ENCODE results near the gene COL11A2. TPM values are rescaled to one million over a fixed set of nuclear protein-coding genes. Genes with fewer than 3 reads are reported as not detected.

The COL11A2 gene
- total and polyA plus RNA-seq, 5 donors from 2014 or later = 0.34 to 0.89 (median 0.43) TPM; not detected in 2

- Histone ChIP-seq H3K27me3 (ENCODE audit: control insufficient read depth, insufficient read depth, low read length) (peaks cover 45% of the 10 kb centered on the region), H3K27ac (ENCODE audit: insufficient read depth, low read length, poor library complexity, severe bottlenecking) (no peak overlapping the region), H3K9me3 (ENCODE audit: control insufficient read depth in 2 of 2, low read length in 2 of 2) (no peaks in the 10 kb centered on the region), H3K4me1 (ENCODE audit: control insufficient read depth, insufficient read depth, low read length, poor library complexity, severe bottlenecking) (peaks cover 3% of the 10 kb centered on the region), H3K36me3 (ENCODE audit: control insufficient read depth, insufficient read depth, low read length) (no peaks in the 10 kb centered on the region), H3K4me3 (ENCODE audit: low read depth, low read length) (no peak overlapping the region)
- Mint-ChIP-seq H3K9me3 (no peaks in the 10 kb centered on the region), H3K36me3 (no peaks in the 10 kb centered on the region), H3K4me3 (no peak overlapping the region), H3K27ac (peak overlapping the region in 1 of 3 donors; percentile 18), H3K27me3 (peaks cover 74% of the 10 kb centered on the region), H3K4me1 (peaks cover 0 to 15% (median 6%) of the 10 kb centered on the region in 4 donors)
- ATAC-seq (ENCODE audit: low read depth in 2 of 2) (no peak), DNase-seq (no peak)
These were observed 77.9 kb downstream of the COL11A2 start for GRCh38 chr6:33114406-33114805.

GRCh38 chr6:33113755-33114154, 78.5 kb downstream of the COL11A2 start:
- H3K9me3 Mint-ChIP-seq = no peaks in the 10 kb centered on the region
- H3K27me3 Mint-ChIP-seq = peaks cover 73% of the 10 kb centered on the region
- no peak for ATAC-seq (ENCODE audit: low read depth in 2 of 2)
- H3K27ac ChIP-seq (ENCODE audit: insufficient read depth, low read length, poor library complexity, severe bottlenecking) = no peak overlapping the region
- H3K9me3 ChIP-seq (ENCODE audit: control insufficient read depth in 2 of 2, low read length in 2 of 2) = no peaks in the 10 kb centered on the region
- H3K27me3 ChIP-seq (ENCODE audit: control insufficient read depth, insufficient read depth, low read length) = peaks cover 47% of the 10 kb centered on the region
- no peaks in the 10 kb centered on the region for H3K36me3 ChIP-seq (ENCODE audit: control insufficient read depth, insufficient read depth, low read length)
- peak overlapping the region in 1 of 3 donors; percentile 83 for H3K27ac Mint-ChIP-seq
- DNase-seq = no peak
- peaks cover 3% of the 10 kb centered on the region for H3K4me1 ChIP-seq (ENCODE audit: control insufficient read depth, insufficient read depth, low read length, poor library complexity, severe bottlenecking)
- no peak overlapping the region for H3K4me3 Mint-ChIP-seq
- no peak overlapping the region for H3K4me3 ChIP-seq (ENCODE audit: low read depth, low read length)
- no peaks in the 10 kb centered on the region for H3K36me3 Mint-ChIP-seq
- peaks cover 0 to 15% (median 6%) of the 10 kb centered on the region in 4 donors for H3K4me1 Mint-ChIP-seq

Other genes starting within 250 kb of the COL11A2 start
- gene HLA-DMA, start 239.4 kb downstream of the COL11A2 start, total RNA-seq = 53.1 TPM
- 10 to 100 TPM; 32.3 to 89.3 (median 70.1) TPM for gene HLA-DMA, start 239.4 kb downstream of the COL11A2 start, polyA plus RNA-seq
- 425 TPM for gene BRD2, start 223.9 kb downstream of the COL11A2 start, total RNA-seq
- 10 to 100 TPM; 43.9 to 58.7 (median 53.8) TPM for gene BRD2, start 223.9 kb downstream of the COL11A2 start, polyA plus RNA-seq
- gene HLA-DOA, start 182.9 kb downstream of the COL11A2 start, total RNA-seq = 14.0 TPM
- 10 to 100 TPM in 1 of 4 donors, 1 to 10 TPM in 3; 7.0 to 14.9 (median 8.9) TPM for gene HLA-DOA, start 182.9 kb downstream of the COL11A2 start, polyA plus RNA-seq
- gene HLA-DPA1, start 118.8 kb downstream of the COL11A2 start, total RNA-seq = 102 TPM
- gene HLA-DPA1, start 118.8 kb downstream of the COL11A2 start, polyA plus RNA-seq = 100 to 1,000 TPM in 3 of 4 donors, 10 to 100 TPM in 1; 97.9 to 292 (median 209) TPM
- gene HLA-DPB1, start 116.5 kb downstream of the COL11A2 start, total RNA-seq = 153 TPM
- 100 to 1,000 TPM; 144 to 335 (median 244) TPM for gene HLA-DPB1, start 116.5 kb downstream of the COL11A2 start, polyA plus RNA-seq
- 62.6 TPM for gene RXRB, start 8.2 kb upstream of the COL11A2 start, total RNA-seq
- gene RXRB, start 8.2 kb upstream of the COL11A2 start, polyA plus RNA-seq = 1 to 10 TPM; 7.1 to 8.9 (median 7.2) TPM
- 24.1 TPM for gene SLC39A7, start 8.4 kb upstream of the COL11A2 start, total RNA-seq
- 10 to 100 TPM; 11.4 to 27.3 (median 20.4) TPM for gene SLC39A7, start 8.4 kb upstream of the COL11A2 start, polyA plus RNA-seq
- 8.8 TPM for gene HSD17B8, start 12.2 kb upstream of the COL11A2 start, total RNA-seq
- 10 to 100 TPM; 33.3 to 53.9 (median 41.9) TPM for gene HSD17B8, start 12.2 kb upstream of the COL11A2 start, polyA plus RNA-seq
- 34.2 TPM for gene RING1, start 16.0 kb upstream of the COL11A2 start, total RNA-seq
- gene RING1, start 16.0 kb upstream of the COL11A2 start, polyA plus RNA-seq = 1 to 10 TPM; 4.9 to 6.3 (median 5.5) TPM
- 70.6 TPM for gene VPS52, start 79.4 kb upstream of the COL11A2 start, total RNA-seq
- 10 to 100 TPM; 12.4 to 17.4 (median 15.0) TPM for gene VPS52, start 79.4 kb upstream of the COL11A2 start, polyA plus RNA-seq
- 2,198 TPM for gene RPS18, start 79.6 kb upstream of the COL11A2 start, total RNA-seq
- over 10,000 TPM in 1 of 4 donors, 1,000 to 10,000 TPM in 3; 7,008 to 10,525 (median 8,528) TPM for gene RPS18, start 79.6 kb upstream of the COL11A2 start, polyA plus RNA-seq
- 17.5 TPM for gene B3GALT4, start 84.7 kb upstream of the COL11A2 start, total RNA-seq
- 10 to 100 TPM; 27.5 to 35.9 (median 31.2) TPM for gene B3GALT4, start 84.7 kb upstream of the COL11A2 start, polyA plus RNA-seq
- 31.5 TPM for gene WDR46, start 96.8 kb upstream of the COL11A2 start, total RNA-seq
- gene WDR46, start 96.8 kb upstream of the COL11A2 start, polyA plus RNA-seq = 10 to 100 TPM; 50.6 to 54.0 (median 52.0) TPM
- 20.0 TPM for gene PFDN6, start 97.1 kb upstream of the COL11A2 start, total RNA-seq
- 10 to 100 TPM; 33.7 to 47.0 (median 38.4) TPM for gene PFDN6, start 97.1 kb upstream of the COL11A2 start, polyA plus RNA-seq
- gene RGL2, start 106.5 kb upstream of the COL11A2 start, total RNA-seq = 59.2 TPM
- gene RGL2, start 106.5 kb upstream of the COL11A2 start, polyA plus RNA-seq = 1 to 10 TPM; 7.2 to 9.4 (median 8.1) TPM
- 281 TPM for gene TAPBP, start 121.6 kb upstream of the COL11A2 start, total RNA-seq
- 100 to 1,000 TPM; 251 to 314 (median 262) TPM for gene TAPBP, start 121.6 kb upstream of the COL11A2 start, polyA plus RNA-seq
- gene ZBTB22, start 125.3 kb upstream of the COL11A2 start, total RNA-seq = 19.4 TPM
- 10 to 100 TPM in 2 of 4 donors, 1 to 10 TPM in 2; 8.3 to 13.5 (median 11.5) TPM for gene ZBTB22, start 125.3 kb upstream of the COL11A2 start, polyA plus RNA-seq
- 45.1 TPM for gene DAXX, start 130.5 kb upstream of the COL11A2 start, total RNA-seq
- gene DAXX, start 130.5 kb upstream of the COL11A2 start, polyA plus RNA-seq = 100 to 1,000 TPM in 2 of 4 donors, 10 to 100 TPM in 2; 88.0 to 104 (median 97.5) TPM
- gene KIFC1, start 199.4 kb upstream of the COL11A2 start, total RNA-seq = 8.7 TPM
- gene KIFC1, start 199.4 kb upstream of the COL11A2 start, polyA plus RNA-seq = 1 to 10 TPM in 3 of 4 donors, under 1 TPM in 1; 0.41 to 3.9 (median 1.3) TPM
- gene PHF1, start 218.5 kb upstream of the COL11A2 start, total RNA-seq = 403 TPM
- 10 to 100 TPM; 41.5 to 72.2 (median 64.1) TPM for gene PHF1, start 218.5 kb upstream of the COL11A2 start, polyA plus RNA-seq
- 202 TPM for gene CUTA, start 225.6 kb upstream of the COL11A2 start, total RNA-seq
- 100 to 1,000 TPM; 435 to 529 (median 489) TPM for gene CUTA, start 225.6 kb upstream of the COL11A2 start, polyA plus RNA-seq
- 81.4 TPM for gene SYNGAP1, start 227.6 kb upstream of the COL11A2 start, total RNA-seq
- under 1 TPM; 0.48 to 0.82 (median 0.63) TPM for gene SYNGAP1, start 227.6 kb upstream of the COL11A2 start, polyA plus RNA-seq